Activated naive CD4-positive, alpha-beta T cell treated with Interleukin-2 at 50 U/mL for 16 hours (primary cell): Measurements from ENCODE around the gene IGFBP6.

ENCODE experiments used
- DNase-seq: peaks from one replicate; pipeline ENCODE4 v3.0.0-alpha.2; 2020

The IGFBP6 gene

GRCh38 chr12:53097564-53098353 lies at the start of gene IGFBP6:
Gene IGFBP6, plus strand, starts transcription at chr12:53097667. Its CDS starts 51 bp downstream, at chr12:53097718.
- peak; percentile 62 for DNase-seq

GRCh38 chr12:53048033-53048779 lies 49.3 kb upstream of the IGFBP6 start:
- no peak for DNase-seq

- no peak for DNase-seq
Measured at GRCh38 chr12:53048780-53049401, 48.6 kb upstream of the IGFBP6 start.

GRCh38 chr12:53049571-53050318 lies 47.7 kb upstream of the IGFBP6 start, which contains the start of gene TNS2:
Gene TNS2, plus strand, starts transcription at chr12:53050065. Its CDS starts 121 bp downstream, at chr12:53050186.
- DNase-seq, result no peak

- DNase-seq, result no peak
Measured at GRCh38 chr12:53050426-53051057, 46.9 kb upstream of the IGFBP6 start.

- no peak for DNase-seq
Measured at GRCh38 chr12:53051058-53051880, 46.2 kb upstream of the IGFBP6 start.

- DNase-seq, result no peak
Measured at GRCh38 chr12:53051881-53052412, 45.5 kb upstream of the IGFBP6 start.

- DNase-seq, result no peak
Measured at GRCh38 chr12:53052419-53053217, 44.8 kb upstream of the IGFBP6 start.

GRCh38 chr12:53053218-53054111 lies 44.0 kb upstream of the IGFBP6 start:
- peak; percentile 60 for DNase-seq

GRCh38 chr12:53054112-53054878 lies 43.2 kb upstream of the IGFBP6 start:
- DNase-seq, result peak; percentile 92

GRCh38 chr12:53055471-53056266 lies 41.8 kb upstream of the IGFBP6 start:
- DNase-seq, result no peak

GRCh38 chr12:53056296-53056695 lies 41.2 kb upstream of the IGFBP6 start:
- no peak for DNase-seq

- no peak for DNase-seq
Measured at GRCh38 chr12:53056901-53057300, 40.6 kb upstream of the IGFBP6 start.

- no peak for DNase-seq
Measured at GRCh38 chr12:53057816-53058500, 39.5 kb upstream of the IGFBP6 start.

- DNase-seq, result no peak
Measured at GRCh38 chr12:53058674-53059433, 38.6 kb upstream of the IGFBP6 start.

- DNase-seq, result no peak
Measured at GRCh38 chr12:53059434-53060063, 37.9 kb upstream of the IGFBP6 start.
